GM21423 (cell line): ENCODE data around the gene FCER2.
"Not testable (repeated sequence)": the region's sequence is repeated elsewhere in the genome, so short reads cannot be mapped to it uniquely, and the experiment has no call there.

ENCODE experiments used
- ATAC-seq: cut with Tn5 transposase; IDR thresholded peaks from one replicate; pipeline ENCODE4 v1.9.1; 2021; ENCODE audit warnings: mild to moderate bottlenecking, moderate library complexity; ENCODE audit not compliant: unreplicated experiment

Gene FCER2

GRCh38 chr19:7654401-7654800, 47.5 kb downstream of the FCER2 start:
- no peak for ATAC-seq

GRCh38 chr19:7652061-7652641, 49.8 kb downstream of the FCER2 start:
- ATAC-seq = no peak

GRCh38 chr19:7650148-7650547, 51.8 kb downstream of the FCER2 start:
- ATAC-seq = no peak

GRCh38 chr19:7648265-7649014, 53.5 kb downstream of the FCER2 start:
- ATAC-seq = no peak

- no peak for ATAC-seq
Observed at GRCh38 chr19:7647156-7647555, 54.8 kb downstream of the FCER2 start.

- no peak for ATAC-seq
Observed at GRCh38 chr19:7646426-7646700, 55.6 kb downstream of the FCER2 start.

GRCh38 chr19:7645656-7646425, 56.1 kb downstream of the FCER2 start:
- no peak for ATAC-seq

- ATAC-seq = no peak
Observed at GRCh38 chr19:7645163-7645562, 56.8 kb downstream of the FCER2 start.

- no peak for ATAC-seq
Observed at GRCh38 chr19:7644550-7644877, 57.4 kb downstream of the FCER2 start.

GRCh38 chr19:7643629-7644549, 58.0 kb downstream of the FCER2 start:
- not testable (repeated sequence) for ATAC-seq

- ATAC-seq = no peak
Observed at GRCh38 chr19:7643031-7643415, 58.9 kb downstream of the FCER2 start.

- no peak for ATAC-seq
Observed at GRCh38 chr19:7642295-7643030, 59.5 kb downstream of the FCER2 start.

GRCh38 chr19:7641290-7642276, 60.3 kb downstream of the FCER2 start:
- ATAC-seq = no peak

GRCh38 chr19:7640803-7641202, 61.1 kb downstream of the FCER2 start:
- ATAC-seq = no peak

- ATAC-seq = no peak
Observed at GRCh38 chr19:7639863-7640348, 62.0 kb downstream of the FCER2 start.

- no peak for ATAC-seq
Observed at GRCh38 chr19:7638802-7639465, 63.0 kb downstream of the FCER2 start.
